Urinary bladder (tissue), 4 donors: ENCODE measurements around the gene SCGB2B2. TPM values are rescaled to one million over a fixed set of nuclear protein-coding genes. Genes with fewer than 3 reads are reported as not detected.

Experiments
- DNase-seq: peaks from one replicate; pipeline ENCODE4 v3.0.0-alpha.2; 2015; ENCODE audit errors: extremely low spot score
- H3K27ac ChIP-seq: one replicate; pipeline ENCODE4 v1.5.1; 2013; ENCODE audit warnings: low read depth, mild to moderate bottlenecking, moderate library complexity
- H3K36me3 ChIP-seq: one replicate; pipeline ENCODE4 v1.6.1; 2013; ENCODE audit warnings: mild to moderate bottlenecking, moderate library complexity; ENCODE audit not compliant: insufficient read depth
- H3K4me1 ChIP-seq: one replicate; pipeline ENCODE4 v1.6.1; 2013; ENCODE audit warnings: mild to moderate bottlenecking, moderate library complexity; ENCODE audit not compliant: insufficient read depth
- H3K4me3 ChIP-seq: one replicate; pipeline ENCODE4 v1.5.1; 2013; ENCODE audit warnings: low read depth, low read length
- WGBS: extraction: QIAGEN DNeasy Blood & Tissue Kit; methylation state at CpG from one replicate; pipeline ENCODE4 v1.1.7; 2013; 5-methylcytosine and 5-hydroxymethylcytosine counted together
- polyA plus RNA-seq: library from polyadenylated mRNA; stranded (reverse); fragments of 200-250 nt; gene quantifications from one replicate; pipeline ENCODE4 v1.2.3, GENCODE V29; 2013
- small RNA-seq: library from RNA; depleted of rRNA; stranded (forward); fragments of <200 nt; gene quantifications from one replicate; pipeline ENCODE3, GENCODE V24; 2014
- total RNA-seq: library from RNA; depleted of rRNA; stranded (reverse); fragments of >200 nt; gene quantifications from one replicate; pipeline ENCODE4 v1.2.3, GENCODE V29; 2014
- donor health status: healthy with polysubstance abuse.
- donor health status: healthy.

The SCGB2B2 gene
- total and polyA plus RNA-seq, 2 donors: 0.20 to 0.32 TPM

GRCh38 chr19:34633802-34634201 lies 43.2 kb downstream of the SCGB2B2 start:
- WGBS: 81% methylated on average over 2 of the region's 2 CpGs
- no peak for DNase-seq
- no peak overlapping the region for H3K27ac ChIP-seq
- no peaks in the 10 kb centered on the region for H3K36me3 ChIP-seq
- H3K4me3 ChIP-seq: no peak overlapping the region
- H3K4me1 ChIP-seq: no peaks in the 10 kb centered on the region

Small RNA genes lying within 50 kb of the gene (small RNA-seq; reads per million reads assigned to genes)
- not detected for gene RF00611

Other genes starting within 250 kb of the SCGB2B2 start
- 119 TPM for gene UBA2, start 248.8 kb downstream of the SCGB2B2 start, total RNA-seq
- 75.2 TPM for gene UBA2, start 248.8 kb downstream of the SCGB2B2 start, polyA plus RNA-seq
- 23.1 TPM for gene WTIP, start 195.4 kb downstream of the SCGB2B2 start, total RNA-seq
- 10.5 TPM for gene WTIP, start 195.4 kb downstream of the SCGB2B2 start, polyA plus RNA-seq
- gene ZNF302, start 519 bp upstream of the SCGB2B2 start, total RNA-seq: 77.5 TPM
- 24.4 TPM for gene ZNF302, start 519 bp upstream of the SCGB2B2 start, polyA plus RNA-seq
- gene ZNF181, start 57.1 kb upstream of the SCGB2B2 start, total RNA-seq: 37.0 TPM
- gene ZNF181, start 57.1 kb upstream of the SCGB2B2 start, polyA plus RNA-seq: 17.0 TPM
- 9.5 TPM for gene ZNF599, start 96.1 kb upstream of the SCGB2B2 start, total RNA-seq
- 9.0 TPM for gene ZNF599, start 96.1 kb upstream of the SCGB2B2 start, polyA plus RNA-seq
- gene ZNF30, start 249.7 kb upstream of the SCGB2B2 start, total RNA-seq: 5.2 TPM
- 2.2 TPM for gene ZNF30, start 249.7 kb upstream of the SCGB2B2 start, polyA plus RNA-seq